ENCODE results near the gene ZDHHC17. TPM values are rescaled to one million over a fixed set of nuclear protein-coding genes. Genes with fewer than 3 reads are reported as not detected.

Gene ZDHHC17
- total RNA-seq, 2 donors from 2014 or later = 14.5 to 17.2 TPM

DNA sequence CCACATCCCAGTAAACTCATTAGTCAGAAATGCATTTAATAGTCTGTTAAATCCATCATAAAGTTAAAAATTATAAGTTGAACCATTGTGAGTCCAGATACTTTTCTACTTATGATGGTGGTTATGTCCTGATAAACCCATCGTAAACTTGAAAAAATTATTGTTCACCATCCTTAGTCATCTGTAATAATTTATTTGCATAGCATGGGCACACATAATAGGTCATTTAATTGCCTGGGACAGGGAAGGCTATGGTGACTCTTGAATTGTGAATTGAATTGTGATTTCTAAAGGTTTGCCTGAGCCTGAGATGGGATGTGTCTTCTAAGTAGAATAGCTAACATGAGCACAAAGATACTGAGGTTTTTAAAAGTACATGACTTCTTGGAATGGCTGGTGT, 21.5 kb downstream of the ZDHHC17 start:
- Histone ChIP-seq H3K27ac (no peak overlapping the region), H3K27me3 (no peaks in the 10 kb centered on the region), H3K36me3 (no peaks in the 10 kb centered on the region), H3K4me3 (no peak overlapping the region), H3K9me3 (no peaks in the 10 kb centered on the region), H3K4me1 (peaks cover 0 to 51% of the 10 kb centered on the region in 2 donors)
- TF ChIP-seq, protein P1, sequence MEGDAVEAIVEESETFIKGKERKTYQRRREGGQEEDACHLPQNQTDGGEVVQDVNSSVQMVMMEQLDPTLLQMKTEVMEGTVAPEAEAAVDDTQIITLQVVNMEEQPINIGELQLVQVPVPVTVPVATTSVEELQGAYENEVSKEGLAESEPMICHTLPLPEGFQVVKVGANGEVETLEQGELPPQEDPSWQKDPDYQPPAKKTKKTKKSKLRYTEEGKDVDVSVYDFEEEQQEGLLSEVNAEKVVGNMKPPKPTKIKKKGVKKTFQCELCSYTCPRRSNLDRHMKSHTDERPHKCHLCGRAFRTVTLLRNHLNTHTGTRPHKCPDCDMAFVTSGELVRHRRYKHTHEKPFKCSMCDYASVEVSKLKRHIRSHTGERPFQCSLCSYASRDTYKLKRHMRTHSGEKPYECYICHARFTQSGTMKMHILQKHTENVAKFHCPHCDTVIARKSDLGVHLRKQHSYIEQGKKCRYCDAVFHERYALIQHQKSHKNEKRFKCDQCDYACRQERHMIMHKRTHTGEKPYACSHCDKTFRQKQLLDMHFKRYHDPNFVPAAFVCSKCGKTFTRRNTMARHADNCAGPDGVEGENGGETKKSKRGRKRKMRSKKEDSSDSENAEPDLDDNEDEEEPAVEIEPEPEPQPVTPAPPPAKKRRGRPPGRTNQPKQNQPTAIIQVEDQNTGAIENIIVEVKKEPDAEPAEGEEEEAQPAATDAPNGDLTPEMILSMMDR (IDR thresholded peaks at IDR 0.05) = no peak
- no peak for DNase-seq (ENCODE audit: low spot score)

DNA sequence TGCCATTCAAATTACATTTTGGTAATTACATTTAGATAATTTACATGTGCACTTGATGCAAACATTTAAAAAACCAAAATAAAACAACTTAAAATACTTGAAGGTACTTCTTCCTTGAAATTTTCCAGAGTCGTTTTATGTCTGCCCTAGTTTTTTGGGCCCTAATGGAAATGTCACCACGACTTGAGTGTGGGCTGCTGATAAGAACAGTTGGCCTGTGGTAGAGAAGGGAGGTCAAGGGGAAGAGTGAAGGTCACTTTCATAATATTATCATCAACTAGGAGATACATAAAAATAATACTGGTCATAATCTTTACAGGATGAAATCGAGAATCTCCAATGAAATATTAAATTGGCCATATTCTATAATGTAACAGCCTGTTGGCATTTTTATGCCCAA, 23.1 kb downstream of the ZDHHC17 start:
- H3K36me3 ChIP-seq = no peaks in the 10 kb centered on the region
- TF ChIP-seq, protein P1 (IDR thresholded peaks at IDR 0.05) = no peak
- H3K27me3 ChIP-seq = no peaks in the 10 kb centered on the region
- no peak overlapping the region for H3K27ac ChIP-seq
- H3K4me1 ChIP-seq = peaks cover 0 to 41% of the 10 kb centered on the region in 2 donors
- H3K4me3 ChIP-seq = no peak overlapping the region
- DNase-seq (ENCODE audit: low spot score) = no peak
- H3K9me3 ChIP-seq = no peaks in the 10 kb centered on the region

DNA sequence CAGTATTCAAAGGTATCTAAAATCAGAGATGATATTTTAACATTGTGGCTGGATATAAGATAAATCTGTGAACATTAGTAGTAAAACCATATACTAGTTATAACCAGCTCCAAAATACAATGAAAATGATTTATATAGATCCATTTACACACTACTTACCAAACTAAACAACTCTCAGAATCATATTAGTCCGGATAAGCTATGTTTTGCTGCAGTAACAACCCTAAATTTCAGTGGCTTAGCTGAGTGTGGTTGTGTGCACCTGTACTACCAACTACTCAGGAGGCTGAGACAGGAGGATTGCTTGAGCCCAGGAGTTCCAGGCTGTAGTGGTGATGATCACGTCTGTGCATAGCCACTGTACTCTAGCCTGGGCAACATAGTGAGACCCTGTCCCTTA, 23.8 kb downstream of the ZDHHC17 start:
- no peaks in the 10 kb centered on the region for H3K36me3 ChIP-seq
- H3K27ac ChIP-seq = no peak overlapping the region
- peaks cover 0 to 34% of the 10 kb centered on the region in 2 donors for H3K4me1 ChIP-seq
- no peaks in the 10 kb centered on the region for H3K27me3 ChIP-seq
- TF ChIP-seq, protein P1 (IDR thresholded peaks at IDR 0.05) = no peak
- H3K9me3 ChIP-seq = no peaks in the 10 kb centered on the region
- DNase-seq (ENCODE audit: low spot score) = no peak
- H3K4me3 ChIP-seq = no peak overlapping the region

DNA sequence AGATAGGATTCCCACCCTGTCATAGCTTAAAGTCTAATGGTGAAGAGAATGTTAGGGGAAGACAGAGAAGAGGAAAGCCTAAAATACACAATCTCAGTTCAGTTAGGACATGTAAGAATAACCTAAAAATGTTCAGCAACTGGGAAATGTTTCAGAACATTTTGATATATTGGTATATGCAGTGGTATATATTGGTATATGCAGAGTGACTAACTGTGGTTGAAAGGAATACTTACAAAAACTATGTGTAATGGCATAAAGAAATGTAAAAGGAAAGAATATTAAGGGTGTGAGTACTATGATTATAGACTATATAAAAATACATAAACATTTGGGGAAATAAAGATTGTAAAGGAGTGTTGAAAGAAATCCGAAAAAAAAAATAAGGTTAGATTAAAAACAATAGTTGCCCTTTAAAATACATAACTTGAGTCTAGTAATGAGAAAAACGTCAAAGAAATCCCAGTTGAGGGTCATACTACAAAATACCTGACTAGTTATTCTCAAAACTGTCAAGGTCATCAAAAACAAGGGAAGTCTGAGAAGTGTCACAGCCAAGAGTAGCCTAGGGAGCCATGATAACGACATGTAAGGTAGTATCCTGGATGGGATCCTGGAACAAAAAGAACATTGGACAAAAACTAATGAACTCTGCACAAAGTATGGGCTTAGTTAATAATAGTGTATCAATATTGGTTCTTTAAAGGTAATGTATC, 25.6 kb downstream of the ZDHHC17 start:
- TF ChIP-seq, protein P1 (IDR thresholded peaks at IDR 0.05) = no peak
- no peak for DNase-seq (ENCODE audit: low spot score)
- H3K27ac ChIP-seq = no peak overlapping the region
- no peaks in the 10 kb centered on the region for H3K36me3 ChIP-seq
- H3K4me3 ChIP-seq = no peak overlapping the region
- no peaks in the 10 kb centered on the region for H3K9me3 ChIP-seq
- no peaks in the 10 kb centered on the region for H3K27me3 ChIP-seq
- peaks cover 0 to 28% of the 10 kb centered on the region in 2 donors for H3K4me1 ChIP-seq

DNA sequence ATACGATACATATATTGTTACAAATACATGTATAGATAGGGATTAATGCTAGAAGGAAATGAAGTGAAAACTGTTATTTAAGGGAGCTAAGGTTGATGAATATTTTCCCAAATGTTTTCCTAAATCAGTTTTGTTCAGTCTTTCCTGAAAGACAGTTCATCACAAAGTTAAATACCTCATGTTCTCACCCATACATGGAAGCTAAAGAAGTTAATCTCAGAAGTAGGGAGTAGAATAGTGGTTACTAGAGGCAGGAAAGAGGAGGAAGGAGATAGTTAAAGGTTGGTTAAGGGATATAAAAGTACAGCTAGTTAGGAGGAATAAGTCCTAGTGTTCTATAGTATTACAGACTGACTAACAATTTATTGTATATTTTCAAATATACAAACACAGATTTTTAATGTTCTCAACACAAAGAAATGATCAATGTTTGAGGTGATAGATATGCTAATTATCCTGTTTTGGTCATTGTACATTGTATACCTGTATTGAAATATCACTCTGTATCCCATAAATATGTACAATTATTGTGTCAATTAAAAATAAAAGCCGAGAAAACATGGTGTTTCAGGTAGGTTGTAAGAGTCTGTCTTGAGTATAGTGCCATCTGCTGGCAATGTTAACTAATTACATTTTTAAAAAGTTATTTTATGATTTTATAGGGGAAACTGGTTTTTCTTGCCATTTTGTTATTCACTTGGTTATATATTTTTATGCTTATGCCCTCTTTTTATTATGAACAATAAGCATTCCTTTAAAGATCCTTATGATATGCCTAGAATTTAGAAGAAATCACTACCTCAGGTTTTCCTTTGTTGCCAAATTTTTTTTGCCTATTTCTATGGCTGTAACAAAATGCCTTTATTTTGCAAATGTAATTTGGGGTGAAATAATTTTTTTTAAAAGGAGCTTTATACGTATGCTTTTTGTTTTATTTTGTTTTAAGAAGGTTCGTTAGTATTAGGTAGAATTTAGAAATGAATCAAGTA, 26.9 kb downstream of the ZDHHC17 start:
- Histone ChIP-seq H3K4me3 (no peak overlapping the region), H3K36me3 (no peaks in the 10 kb centered on the region), H3K9me3 (no peaks in the 10 kb centered on the region), H3K4me1 (peaks cover 0 to 16% of the 10 kb centered on the region in 2 donors), H3K27me3 (no peaks in the 10 kb centered on the region), H3K27ac (no peak overlapping the region)
- no peak for DNase-seq (ENCODE audit: low spot score)
- TF ChIP-seq, protein P1 (IDR thresholded peaks at IDR 0.05) = peak; percentile 45 to 78
